HG02870 (cell line): Measurements from ENCODE around the gene PADI1.

Source experiments
- ATAC-seq: cut with Tn5 transposase; IDR thresholded peaks from one replicate; pipeline ENCODE4 v1.9.1; 2021; ENCODE audit warnings: mild to moderate bottlenecking, moderate library complexity; ENCODE audit not compliant: unreplicated experiment

PADI1 gene, protein sequence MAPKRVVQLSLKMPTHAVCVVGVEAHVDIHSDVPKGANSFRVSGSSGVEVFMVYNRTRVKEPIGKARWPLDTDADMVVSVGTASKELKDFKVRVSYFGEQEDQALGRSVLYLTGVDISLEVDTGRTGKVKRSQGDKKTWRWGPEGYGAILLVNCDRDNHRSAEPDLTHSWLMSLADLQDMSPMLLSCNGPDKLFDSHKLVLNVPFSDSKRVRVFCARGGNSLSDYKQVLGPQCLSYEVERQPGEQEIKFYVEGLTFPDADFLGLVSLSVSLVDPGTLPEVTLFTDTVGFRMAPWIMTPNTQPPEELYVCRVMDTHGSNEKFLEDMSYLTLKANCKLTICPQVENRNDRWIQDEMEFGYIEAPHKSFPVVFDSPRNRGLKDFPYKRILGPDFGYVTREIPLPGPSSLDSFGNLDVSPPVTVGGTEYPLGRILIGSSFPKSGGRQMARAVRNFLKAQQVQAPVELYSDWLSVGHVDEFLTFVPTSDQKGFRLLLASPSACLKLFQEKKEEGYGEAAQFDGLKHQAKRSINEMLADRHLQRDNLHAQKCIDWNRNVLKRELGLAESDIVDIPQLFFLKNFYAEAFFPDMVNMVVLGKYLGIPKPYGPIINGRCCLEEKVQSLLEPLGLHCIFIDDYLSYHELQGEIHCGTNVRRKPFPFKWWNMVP

DNA sequence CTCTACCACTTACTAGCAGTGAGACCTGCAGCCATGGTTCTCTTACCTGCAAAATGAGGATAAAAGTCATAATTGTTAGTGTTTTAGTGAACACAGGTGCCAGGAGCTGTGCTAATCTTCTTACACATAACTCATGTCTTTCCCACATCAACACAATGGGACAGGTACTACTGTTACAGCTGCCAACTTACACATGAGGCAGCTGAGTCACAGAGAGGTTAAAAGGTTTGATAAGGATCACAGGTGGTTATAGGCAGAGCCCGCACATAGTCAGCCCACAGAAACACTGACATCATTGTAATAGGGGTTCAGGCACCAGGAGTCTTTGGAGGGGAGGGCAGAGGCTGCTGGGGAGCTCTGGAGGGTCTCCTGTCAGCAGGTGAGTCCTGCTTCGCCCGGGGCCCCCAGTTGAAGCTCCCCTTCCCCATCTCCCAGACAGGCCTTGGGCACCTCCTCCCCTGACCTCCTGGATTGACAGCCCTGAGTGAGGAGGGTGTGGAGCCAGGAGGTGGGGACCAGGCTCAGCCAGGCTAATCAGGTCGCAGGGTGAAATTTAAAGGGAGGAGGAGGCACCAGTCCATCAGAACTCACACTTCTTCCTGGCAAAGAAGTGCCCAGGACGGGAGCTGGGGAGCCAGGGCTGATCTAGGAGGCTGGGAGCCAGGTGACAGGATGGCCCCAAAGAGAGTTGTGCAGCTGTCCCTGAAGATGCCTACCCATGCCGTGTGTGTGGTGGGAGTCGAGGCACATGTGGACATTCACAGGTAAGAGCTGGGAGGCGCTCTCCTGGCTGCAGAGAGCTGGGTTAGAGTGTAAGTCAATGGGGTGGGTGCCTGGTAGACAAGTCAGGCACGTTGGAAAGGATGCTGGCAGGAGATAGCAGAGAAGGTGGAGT lies at the start of gene PADI1:
TSS of gene PADI1 (plus strand) at position 583 of the 895 bp plus-strand sequence. CDS start at position 673, 90 bp downstream.
- ATAC-seq: no peak

DNA sequence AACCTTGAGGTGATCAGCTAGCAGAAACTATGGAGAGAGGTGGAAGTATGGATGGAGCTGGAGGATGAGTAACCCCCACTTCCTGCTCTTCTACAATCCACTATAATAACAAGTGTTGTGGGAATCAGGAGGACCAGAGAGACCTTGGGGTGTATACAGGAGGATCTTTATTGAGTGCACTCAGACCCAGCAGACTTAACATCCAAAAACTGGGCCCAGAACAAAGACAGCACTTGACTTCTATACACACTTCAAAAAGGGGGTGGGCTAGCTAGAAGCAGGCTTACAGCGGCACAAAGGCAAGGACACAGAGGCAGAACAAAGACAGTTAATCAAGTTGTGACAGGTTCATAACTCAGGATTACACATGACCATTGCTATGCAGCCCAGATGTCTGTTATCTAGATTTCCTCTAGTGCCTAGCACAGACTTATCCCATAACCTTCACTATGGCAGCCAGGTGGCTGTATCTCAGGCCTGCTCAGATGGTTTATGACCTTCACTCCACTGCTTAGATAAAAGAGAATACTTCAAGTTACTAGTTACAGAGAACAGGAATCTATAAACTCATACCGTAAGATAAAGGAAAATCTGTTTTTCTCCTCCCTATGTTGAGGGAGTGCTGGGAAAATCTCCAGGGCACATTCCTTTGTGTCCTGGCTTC lies 49.5 kb upstream of the PADI1 start:
- no peak for ATAC-seq

DNA sequence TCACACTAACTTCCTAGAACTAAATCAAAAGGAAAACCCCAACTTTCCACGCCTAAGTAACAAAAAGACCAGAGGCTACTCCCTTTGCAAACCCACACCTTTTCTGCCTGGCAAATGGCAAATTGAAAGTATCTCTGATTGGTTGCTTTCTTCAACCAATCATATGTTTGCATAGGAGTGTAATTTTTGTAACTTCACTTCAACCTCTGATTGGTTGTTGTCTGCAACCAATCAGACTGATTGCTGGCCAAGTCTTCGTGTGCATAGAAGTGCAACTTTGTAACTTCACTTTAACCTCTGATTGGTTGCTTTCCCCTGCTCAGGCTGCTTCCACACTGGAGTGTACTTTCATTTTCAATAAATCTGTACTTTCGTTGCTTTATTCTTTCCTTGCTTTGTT lies 48.8 kb upstream of the PADI1 start:
- no peak for ATAC-seq

DNA sequence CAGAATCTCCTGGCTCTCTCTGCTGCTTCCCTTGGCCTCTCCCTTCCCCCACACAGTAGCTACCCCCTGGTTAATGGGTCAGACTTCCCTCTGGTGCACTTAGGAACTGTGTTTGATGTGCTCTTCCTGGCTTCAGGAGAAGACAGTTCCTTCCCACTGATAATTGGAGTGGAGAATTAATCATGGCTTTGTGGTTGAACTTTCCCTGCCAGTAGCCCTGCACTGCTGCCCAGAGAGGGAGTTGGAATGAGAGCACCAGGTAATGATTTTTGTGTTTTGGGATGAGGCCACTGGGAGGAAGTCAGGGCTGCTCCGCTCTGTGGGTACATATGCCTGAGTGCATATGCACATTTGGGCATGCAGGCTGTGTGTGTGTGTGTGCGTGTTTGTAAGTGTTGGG lies 46.0 kb upstream of the PADI1 start:
- ATAC-seq: no peak

DNA sequence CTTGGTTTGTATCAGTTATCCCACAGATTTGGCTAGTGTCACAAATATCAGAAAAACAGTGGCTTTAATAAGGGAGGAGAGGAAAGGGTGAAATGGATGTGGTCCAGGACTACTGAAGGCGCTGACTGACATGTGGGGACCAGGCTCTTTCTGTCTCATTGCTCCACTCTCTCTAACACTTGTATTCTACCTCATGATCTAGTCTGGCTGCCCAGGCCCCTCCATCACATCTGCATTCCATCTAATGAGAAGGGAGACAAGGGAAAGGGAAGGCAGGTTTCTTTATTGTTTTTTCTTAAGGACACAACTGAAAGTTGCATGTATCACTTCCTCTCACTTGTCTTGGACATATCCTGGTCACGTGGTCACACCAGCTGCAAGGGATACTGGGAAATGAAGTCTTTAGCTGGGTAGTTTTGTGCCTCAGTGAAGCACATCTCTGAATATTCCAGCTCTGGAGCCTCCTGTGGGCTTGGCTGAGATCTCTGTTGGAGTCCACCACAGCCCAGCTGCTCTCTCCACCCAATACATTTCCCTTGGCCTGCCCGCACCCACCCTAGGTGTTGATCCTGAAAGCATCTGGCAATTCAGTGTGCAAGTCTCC lies 43.7 kb upstream of the PADI1 start:
- no peak for ATAC-seq

DNA sequence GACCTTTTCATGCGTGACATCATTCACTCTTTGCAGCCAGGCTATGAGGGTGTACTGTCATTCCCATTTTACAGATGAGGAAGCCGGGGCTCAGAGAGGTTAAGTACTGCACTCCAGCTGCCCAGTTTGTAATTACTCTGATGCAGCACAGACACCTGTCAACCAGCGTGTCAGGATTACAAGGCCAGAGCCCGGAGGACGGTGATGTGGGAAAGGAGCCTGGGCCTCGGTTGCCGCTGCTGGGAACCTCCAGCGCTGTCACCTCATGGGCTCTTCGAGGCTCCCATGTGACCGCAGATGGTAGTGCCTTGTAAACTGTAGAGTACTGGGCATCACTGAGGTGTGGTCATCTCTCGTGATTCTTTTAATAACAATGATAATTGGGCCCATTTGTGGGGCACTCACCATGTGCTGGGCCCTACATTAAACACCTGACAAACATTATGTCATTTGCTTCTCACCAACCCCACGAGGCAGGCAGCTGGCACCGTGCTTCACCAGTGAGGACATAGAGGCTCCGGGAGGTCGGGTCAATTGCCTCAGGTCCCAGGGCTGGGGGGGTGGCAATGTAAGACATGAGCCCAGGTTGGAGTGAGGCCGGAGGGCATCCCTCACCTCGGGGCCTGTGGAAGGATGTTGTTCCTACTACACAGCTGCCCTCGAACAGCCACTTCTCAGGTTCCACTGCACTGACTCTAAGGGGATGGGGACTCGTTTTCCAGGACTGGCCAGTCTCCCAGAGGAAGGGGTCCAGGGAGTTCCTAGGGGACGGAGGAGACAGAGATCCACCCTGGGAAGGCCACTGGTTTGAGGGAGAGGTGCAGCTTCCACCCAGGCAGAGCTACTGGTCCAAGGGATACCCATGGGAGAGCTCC lies 42.8 kb upstream of the PADI1 start:
- ATAC-seq: no peak

DNA sequence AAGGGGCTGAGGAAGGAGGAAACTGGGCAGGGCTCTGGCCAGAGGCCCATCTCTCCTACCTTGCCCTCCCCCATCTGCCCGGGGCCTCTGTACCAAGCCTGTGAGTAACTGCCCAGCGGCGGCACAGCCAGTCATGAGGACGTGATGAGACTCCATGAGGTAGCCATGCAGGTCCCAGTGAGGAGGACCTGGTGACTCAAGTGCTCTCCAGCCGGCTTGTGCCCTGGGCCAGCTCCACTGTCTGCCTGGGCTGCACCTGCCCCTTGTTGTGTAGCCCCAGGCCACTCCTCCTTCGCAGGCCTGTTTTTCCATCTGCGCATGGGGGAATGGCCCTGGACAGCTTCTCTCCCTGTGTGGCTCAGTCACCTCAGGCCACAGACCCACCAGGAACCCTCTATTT lies 42.0 kb upstream of the PADI1 start:
- ATAC-seq: no peak

DNA sequence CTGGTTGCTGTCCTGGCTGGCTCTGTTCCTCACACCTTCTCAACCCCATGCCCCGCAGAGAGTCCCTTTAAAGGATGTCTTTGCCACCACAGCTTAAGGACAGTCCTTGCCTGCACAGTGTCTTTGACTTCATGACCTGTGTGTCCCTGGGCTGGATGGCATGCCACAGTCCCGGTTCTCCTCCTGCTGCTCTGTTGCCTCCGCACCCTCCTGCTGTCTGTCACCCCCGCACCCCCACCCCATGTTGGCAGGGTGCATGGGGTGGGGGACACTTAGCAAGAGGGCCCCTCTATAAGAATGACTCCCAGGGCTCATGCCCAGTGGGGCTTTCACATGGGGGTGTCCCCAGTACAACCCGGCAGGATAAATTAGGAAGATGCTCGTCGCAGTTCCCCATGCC lies 41.6 kb upstream of the PADI1 start:
- no peak for ATAC-seq

DNA sequence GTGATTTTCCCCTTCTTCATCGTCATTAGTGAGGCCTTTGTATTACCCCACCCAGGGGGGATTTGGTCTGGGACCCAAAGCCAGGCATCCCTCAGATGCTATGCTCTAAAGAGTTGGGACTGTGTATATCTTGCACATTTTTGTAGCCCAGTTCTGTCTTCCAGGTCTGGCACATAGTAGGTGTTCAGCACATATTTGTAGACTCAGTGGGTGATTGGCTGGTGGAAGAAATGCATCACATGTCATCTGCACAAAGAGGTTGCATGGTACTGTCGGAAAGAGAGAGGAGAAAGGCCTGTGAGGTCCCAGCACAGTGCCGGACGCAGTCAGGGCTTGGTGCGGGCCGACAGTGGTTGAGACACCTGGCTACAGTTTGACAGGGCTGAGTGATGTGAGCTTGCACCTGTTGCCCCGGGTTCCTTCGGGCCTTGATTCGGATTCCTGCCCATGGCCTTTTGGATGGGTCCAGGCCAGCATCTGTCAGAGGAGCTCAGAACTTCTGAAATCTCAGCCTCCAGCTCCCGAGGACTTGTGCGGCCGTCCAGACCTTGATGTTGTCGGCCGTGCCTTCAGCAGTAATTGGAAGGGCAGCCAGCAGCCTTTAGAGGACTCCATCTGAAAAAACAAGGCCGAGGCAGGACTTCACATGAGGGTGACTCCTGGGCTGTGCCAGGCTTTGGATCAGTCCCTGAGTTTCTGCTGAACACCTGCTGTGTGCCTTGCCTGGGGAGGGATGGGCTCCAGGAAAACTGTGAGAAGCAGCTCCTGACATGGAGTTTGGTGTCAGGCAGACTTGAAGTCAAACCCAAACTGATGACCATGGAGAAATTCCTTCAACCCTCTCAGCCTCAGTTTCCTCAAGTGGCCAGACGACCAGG lies 40.9 kb upstream of the PADI1 start:
- ATAC-seq: no peak

DNA sequence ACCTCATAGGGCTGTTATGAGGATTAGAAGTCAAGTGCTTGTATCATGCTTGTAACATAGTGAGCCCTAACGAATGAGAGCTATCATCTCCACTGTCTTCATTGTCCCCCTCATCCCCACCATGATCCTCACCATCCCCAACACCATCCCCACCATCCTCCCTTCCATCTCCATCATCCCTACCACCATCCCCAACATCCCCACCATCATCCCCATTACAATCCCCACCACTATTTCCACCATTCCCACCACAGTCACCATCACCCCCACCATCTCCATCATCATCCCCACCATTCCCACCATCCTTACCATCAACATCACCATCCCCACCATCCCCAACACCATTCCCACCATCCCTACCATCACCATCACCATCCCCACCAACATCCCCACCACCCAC lies 39.1 kb upstream of the PADI1 start:
- ATAC-seq: no peak

DNA sequence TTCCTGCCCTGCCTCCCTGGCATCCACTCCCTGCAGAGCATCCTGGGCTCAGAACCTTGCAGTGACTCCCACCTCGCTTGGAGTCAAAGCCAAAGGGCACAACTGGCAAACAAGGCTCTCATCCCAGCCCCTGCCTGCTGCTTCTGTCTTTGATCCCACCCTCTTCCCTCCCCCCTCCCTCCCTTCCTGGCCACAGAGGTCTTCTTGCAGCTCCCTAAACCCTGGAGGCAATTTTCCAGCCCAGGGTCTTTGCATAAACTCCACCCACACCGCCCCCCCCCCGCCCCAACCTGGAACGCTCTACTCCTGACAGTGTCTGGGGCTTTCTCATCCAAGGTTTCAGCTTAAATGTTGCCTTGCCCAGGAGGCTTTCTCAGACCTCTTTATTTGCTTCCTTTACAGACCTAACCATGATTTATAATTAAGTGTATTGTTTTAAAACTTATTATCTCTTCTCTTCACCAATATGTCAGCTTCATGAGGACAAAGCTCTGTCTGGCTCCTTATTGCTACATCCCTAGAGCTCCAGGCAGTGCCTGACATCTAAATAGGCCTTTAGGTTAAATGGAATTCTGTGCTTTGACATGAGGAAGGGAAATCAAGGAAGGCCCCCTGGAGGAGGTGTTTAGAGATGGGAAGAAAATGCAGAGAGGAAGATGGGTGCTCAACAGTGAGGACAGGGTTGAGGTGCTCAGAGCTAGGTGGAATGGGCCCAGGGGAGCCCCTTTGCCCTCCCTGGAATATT lies 37.7 kb upstream of the PADI1 start:
- no peak for ATAC-seq

DNA sequence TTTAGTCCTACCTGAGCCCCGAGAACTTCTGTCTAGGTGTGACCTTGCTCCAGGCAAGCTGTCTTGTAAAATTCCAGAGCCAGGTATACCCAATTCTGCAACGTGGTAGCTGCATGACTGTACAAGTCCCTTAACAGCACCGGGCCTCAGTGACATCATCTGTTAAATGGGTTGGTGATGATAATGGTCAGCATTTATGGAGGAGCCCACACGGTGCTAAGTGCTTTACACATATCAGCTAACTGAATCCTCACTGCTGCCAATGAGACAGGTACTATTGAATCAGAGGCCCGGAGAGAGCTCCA lies 37.2 kb upstream of the PADI1 start:
- ATAC-seq: no peak

DNA sequence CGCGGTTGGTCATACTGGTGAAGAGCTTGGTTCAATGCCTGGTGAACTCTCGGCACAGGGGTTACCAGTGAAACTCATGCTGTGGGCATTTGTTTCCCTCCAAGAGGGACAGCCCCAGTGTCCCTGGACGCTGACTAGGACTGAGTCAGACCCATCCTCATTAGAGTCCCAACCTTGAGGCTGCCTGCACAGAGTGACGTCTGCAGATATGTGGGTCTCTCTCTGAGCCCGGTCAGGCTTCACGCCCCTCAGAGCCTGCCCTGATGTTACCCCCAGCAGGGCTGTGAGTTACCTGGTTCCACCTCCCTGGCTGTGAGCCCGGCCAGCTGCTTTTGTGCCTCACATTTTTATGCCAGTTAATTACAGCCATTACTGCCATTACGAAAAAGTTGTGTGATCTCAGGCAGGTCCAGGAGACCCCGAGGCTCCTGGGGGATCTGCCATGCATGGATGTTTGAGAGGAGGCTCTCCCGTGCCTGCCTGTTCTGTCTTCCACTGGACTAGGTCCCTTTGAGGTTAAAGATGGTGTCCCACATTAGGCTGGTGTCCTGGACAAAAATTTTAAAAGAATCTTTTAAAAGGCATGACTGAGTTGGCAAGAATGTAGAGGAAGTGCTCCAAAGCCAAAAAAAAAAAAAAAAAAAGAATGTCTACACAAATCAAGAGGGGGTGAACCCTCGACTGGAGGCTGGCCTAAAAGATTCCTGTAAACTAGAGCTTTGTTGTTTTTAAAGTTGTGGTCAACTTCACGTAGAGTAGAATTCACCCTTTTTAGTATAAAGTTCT lies 36.6 kb upstream of the PADI1 start:
- no peak for ATAC-seq

DNA sequence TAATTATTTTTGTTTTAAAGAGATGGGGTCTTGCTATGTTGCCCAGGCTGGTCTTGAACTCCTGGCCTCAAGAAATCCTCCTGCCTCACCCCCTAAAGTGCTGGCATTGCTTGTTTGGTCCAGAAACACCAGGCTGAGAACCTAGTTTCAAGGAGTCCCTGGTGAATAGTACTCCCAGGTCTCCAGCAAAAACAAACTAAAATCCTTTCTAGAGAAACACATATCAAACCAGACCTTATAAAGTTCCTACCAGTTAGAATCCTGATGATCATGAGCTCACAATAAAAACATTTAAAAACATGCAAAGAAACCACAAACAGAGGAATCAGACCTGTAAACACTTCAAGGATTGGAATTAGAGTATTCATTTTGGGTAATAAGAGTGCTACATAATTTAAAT lies 34.4 kb upstream of the PADI1 start:
- ATAC-seq: no peak

DNA sequence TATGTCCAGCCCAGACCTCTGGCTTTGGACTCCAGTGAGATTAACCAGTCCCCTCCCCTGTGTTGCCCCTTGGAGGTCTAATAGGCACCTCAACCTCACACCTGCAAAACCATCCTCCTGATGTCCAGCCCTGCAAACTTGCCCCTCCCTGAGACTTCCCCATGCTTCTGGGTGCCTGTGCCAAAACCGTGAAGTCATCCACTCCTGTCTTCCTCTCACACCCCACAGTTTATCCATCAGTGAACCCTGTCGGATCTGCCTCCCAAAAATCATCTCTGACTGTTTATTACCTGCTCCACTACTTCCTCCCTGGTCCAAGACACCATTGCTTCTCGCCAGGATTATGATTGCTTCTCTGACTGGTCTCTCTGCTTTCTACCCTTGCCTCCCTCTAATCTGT lies 31.7 kb upstream of the PADI1 start:
- no peak for ATAC-seq

DNA sequence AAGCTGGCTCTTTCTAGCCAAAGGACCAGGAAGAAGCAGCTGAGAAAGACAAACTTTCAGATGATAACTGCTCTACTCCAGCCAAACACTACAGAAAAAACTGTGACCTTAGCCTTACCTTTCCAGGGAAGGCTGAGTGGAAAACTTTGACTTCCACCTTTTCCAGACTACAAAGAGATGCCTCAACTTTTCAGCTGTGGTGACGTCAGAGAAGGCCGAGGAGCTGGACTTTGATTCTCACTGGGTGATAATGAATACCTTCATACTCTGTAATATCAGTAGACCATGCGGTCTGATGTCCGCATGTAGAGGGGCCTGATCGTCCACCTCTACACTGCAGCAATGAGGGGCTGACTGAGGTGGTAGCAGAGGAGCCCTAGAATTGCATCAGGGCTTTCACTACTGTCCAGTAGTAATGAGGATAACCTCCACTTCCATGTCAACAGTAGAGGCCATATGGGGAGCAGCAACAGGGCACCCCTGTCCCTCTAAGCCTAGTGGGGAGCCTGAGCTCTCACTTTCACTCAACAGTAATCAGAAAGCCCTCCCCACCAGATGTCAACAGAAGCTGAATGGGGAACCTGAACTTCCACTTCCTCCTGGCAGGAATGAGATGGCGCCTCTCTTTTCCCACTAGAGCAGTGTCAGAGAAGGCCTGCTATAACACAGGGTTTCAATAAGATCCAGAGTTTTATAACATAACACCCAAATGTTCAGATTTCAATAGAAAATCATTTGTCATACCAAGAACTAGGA lies 28.4 kb upstream of the PADI1 start:
- no peak for ATAC-seq

DNA sequence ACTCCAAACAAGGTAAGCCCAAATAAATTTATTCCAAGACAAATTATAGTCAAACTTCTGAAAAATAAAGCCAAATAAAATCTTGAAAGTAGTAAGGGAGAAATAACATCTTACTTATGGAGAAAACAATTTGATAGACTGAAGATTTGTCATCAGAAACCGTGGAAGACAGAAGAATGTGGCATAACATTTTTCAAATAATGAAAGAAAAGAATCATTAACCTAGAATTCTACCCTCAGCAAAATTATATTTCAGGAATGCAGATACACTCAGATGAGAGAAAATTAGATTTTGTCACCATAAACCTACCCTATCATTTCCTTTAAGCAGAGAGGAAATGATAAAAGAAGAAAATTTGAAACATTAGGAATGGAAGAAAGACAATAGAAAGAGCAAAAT lies 27.3 kb upstream of the PADI1 start:
- ATAC-seq: no peak
